A204.1 (cell line): ENCODE results near the gene ZNF276.

ENCODE experiments used
- FAIRE-seq: peaks from 2 replicates; lab custom pipeline; 2012; peaks lifted over from hg19 to GRCh38; lab: Jason Lieb, UNC

Gene ZNF276

DNA sequence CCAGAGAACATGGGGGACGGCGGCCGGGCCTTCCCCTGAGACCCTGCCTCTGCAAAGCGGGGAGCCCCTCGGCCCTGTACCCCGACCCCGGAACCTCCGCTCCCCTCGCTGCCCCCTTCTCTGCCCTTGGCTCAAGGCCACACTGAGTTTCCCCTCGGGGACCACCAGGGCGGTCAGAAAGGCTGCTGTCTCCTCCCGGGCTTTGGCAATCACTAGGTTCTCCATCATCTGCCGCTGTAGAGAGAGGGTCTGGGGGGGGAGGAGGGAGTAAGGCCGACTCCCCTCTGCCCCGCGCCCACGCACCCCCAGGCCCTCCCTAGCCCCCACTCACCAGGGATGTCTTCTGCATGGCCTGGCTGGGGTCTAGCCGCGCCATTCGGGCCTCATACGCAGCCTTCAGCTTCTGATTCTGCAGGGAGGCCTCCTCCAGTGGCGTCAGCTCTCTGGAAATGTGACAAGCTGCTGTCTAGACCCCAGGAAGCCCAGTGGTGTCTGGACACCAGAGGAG is 9.0 kb upstream of the ZNF276 start:
- no peak for FAIRE-seq

DNA sequence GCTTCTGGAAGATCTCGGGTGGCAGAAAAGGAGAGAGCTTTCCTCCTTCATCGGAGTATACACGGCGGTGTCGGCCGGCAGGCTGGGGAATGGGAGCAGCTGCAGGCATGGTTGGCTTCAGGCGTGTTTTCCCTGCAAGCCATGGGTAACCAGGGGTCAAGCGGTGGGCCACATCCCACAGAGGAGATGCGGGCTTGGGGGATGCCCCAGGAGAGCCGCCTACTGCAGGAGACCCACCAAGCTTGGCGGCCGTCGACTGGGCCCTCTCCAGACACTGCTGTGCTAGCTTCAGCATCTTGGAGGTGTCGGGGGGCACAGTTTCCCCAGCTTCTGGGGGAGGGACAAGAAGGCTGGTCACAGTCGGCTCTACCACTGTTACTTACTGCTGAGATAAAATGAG is 4.8 kb upstream of the ZNF276 start:
- FAIRE-seq, result no peak

DNA sequence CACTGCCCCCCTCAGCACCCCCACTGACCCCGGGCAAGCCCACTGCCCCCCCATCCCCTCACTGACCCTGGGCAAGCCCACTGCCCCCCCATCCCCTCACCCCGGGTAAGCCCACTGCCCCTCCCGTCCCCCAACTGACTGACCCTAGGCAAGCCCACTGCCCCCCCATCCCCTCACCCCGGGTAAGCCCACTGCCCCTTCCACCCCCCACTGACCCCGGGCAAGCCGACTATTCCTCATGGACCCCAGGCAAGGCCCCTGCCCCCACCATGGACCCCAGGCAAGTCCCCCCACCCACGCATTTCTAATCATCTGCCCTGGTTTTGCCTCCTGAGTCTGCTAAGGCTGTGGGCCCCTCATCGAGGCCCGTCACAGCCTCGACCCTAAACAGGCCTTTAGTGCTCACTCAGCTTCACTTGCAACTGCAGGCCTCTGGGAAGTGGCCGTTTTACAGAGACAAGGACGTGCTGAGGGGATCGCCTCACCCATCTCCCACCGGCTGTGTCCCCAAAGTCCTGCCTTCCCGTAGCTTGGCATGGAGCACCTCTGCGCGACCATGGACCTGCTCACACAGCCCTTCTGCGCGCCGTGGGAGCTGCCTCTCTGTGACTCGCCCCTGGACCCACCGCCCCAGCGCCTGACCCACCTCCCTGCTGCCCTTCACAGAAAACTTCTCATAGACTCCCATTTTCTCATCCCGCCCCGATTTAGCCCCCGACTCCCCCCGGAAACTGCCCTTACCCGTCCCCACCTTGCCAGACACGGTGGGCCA is 4.2 kb upstream of the ZNF276 start:
- no peak for FAIRE-seq

DNA sequence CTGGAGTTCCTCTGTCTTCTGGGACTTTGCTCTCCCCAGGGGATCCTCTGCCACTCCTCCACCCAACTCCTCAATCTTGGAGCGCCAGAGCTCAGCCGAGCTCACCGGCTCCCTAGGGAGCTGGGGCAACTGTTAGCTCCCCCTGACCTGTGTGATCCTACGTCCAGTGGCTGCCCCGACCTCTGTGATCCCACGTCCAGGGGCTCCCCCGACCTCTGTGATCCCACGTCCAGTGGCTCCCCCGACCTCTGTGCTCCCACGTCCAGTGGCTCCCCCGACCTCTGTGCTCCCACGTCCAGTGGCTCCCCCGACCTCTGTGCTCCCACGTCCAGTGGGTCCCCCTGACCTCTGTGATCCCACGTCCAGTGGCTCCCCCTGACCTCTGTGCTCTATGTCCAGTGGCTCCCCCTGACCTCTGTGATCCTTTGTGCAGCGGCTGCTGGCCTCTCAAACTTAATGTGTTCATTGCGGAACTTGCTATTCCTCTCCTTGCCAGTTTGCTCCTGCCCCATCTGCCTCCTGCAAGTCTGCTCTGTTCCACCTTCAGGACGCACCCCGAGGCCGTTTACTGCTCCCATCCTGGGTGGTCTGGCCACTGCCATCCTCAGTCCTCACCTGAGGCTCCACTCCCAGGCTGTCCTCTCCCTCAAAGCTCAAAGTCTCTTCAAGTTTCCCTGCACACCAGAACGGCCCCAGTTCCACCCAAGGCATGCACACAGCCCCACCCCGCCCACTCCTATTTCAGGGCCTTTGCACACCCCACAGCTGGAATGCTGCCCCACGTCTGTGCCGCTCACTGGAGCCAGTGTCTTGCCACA is 3.4 kb upstream of the ZNF276 start:
- FAIRE-seq, result no peak

DNA sequence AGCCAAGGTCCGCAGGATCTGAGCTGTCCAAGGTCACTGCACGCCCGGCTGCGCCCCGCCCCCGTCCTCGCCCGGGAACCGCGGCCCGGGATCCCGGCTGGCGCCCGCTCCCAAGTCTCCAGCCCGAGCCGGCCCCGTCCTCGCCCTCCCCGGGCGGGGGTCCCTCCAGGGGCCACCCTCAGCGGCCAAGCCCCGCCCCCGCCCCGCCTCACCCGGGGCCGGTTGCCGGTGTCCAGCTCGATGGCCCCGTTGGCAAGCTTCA is 855 bp upstream of the ZNF276 start:
- FAIRE-seq, result no peak

DNA sequence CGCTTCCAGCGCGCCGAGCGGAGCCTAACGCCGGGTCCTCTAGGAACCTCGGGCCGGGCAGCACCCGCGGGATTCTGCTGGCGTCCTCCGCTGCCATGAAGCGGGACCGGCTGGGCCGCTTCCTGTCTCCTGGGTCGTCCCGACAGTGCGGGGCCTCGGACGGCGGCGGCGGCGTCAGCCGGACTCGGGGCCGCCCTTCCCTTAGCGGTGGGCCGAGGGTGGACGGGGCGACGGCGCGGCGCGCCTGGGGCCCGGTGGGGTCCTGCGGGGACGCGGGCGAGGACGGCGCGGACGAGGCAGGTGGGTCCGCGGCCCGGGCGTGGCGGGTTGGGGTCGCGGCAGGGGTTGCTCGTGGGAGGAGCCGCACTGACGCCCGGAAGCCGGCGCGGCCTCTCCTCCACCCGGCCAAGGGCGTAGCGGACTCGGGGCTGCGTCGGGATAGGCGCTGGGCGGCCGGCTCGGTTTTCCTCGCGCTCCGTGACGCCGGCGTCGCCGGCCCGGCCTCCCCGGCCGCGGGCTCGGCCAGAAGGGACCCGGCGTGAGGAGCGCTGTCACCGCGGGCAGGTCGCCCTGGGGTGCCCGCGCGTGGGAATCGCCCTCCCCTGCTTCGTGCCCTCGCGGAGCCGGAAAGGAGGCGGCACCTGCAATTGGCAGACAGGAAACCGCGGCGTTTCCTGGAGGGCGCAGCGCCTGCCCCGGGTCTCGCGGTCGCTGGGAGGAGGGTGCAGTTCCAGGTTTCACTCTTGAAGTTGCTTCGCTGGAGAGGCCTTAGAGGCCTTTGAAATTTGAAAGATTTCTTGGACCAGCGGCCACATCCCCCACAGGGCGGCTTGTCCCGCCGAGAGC is 432 bp downstream of the ZNF276 start:
- FAIRE-seq, result no peak

DNA sequence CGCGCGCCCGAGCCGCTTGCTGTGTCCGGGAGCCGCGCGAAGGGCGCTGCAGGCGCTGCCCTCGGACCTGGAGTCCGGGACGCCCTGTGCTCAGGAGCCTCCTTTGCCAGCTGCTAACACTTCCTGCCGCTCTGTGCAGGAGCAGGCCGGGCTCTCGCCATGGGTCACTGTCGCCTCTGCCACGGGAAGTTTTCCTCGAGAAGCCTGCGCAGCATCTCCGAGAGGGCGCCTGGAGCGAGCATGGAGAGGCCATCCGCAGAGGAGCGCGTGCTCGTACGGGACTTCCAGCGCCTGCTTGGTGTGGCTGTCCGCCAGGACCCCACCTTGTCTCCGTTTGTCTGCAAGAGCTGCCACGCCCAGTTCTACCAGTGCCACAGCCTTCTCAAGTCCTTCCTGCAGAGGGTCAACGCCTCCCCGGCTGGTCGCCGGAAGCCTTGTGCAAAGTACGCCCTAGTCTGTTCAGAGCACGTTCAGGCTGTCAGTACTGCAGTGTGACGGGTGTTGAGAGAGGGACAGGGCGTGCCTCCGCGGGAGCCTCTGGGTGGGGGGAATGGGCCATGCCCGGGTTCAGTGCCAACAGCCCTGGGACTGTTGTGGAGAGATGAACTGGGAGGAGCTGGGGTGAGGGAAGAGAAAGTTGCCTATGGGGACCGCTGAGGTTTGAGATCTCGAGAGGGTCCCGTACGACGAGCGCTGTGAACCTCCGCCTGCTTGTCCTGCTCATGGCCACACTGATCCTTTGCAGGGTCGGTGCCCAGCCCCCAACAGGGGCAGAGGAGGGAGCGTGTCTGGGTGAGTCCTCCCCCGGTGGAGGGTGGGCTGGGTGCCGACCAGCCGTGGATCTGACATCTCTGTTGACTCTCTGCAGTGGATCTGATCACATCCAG is 1.3 kb downstream of the ZNF276 start:
- FAIRE-seq, result no peak

DNA sequence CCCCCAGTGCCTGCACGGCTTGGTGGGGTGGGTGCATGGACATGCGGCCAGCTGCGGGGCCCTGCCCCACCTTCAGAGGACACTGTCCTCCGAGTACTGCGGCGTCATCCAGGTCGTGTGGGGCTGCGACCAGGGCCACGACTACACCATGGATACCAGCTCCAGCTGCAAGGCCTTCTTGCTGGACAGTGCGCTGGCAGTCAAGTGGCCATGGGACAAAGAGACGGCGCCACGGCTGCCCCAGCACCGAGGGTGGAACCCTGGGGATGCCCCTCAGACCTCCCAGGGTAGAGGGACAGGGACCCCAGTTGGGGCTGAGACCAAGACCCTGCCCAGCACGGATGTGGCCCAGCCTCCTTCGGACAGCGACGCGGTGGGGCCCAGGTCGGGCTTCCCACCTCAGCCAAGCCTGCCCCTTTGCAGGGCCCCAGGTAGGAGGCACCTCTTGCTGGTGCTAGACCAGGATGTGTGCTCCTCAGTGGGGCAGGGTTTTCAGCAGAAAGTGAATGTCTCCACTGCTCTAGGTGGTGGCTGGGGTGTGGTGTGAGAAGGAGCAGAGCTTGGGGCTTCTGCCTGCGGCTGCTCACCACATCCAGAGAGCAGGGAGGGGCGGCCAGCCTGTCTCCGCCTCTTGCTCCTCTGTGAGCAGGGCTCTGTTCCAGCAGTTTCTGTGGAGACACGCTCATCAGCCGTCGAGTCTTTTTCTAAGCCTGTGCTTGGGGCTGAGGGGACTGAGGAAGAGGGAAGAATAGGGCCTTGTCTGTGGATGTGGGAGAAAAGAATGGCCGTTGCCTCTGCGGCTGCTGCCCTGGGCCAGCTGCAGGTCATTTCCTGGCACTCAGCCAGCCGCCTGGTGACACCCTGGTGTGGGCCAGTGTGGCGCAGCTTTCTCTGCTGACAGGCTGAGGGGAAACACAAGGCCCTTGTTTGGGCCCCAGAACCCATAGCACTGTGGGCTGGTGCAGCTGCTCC is 2.2 kb downstream of the ZNF276 start:
- FAIRE-seq, result no peak

DNA sequence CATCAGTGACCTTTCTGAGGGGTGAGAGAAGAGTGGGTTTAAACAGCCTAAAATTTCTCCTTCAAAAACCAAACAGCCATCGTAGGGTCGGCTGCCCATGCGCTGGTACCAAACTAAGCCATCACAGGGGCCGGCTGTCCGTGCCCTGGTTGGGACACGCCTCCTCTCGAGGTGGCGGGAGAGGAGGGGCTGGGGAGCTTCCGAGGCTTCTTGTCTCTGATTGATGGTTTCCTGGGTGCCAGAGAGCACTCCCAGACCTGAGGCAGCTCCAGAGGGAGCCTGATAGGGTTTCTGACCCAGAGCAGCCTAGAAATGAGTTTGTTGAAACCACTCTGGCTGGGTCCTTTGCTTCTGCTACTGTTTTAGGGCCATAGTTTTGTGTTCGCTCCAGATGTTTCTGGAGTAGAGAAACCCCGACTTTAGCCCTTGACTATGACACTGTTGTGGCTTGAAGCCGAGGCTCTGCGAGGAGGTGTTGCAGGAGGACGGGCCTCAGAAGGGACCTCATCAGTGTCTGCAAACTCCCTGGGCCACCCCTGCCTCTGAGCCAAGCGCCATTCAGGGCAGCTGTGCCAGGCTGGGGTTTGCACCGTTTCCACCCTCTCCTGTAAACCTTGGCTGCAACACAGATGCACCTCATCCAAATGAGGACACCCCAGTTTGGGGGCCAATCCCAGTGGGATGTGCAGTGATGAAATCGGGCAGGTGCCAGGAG is 6.2 kb downstream of the ZNF276 start:
- FAIRE-seq, result no peak

DNA sequence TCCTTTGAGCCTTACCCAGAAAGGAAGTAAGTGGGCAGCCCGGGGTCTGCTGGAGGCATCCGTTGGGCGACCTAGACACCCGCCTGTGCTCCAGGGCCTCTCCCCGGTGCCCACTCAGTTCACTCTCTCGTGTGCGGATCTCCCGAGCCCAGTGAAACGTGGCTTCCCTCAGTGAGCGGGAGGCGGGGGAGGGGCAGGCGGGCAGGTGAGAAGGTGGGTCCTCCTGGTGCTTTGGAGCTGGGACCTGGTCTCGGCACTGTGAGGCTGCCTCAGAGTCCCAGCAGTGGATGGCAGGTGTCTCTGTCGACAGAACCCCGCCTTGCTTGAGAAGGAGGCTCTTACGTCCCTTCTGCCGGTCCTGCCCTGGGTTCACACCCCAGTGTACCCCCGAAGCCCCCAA is 8.0 kb downstream of the ZNF276 start:
- no peak for FAIRE-seq

DNA sequence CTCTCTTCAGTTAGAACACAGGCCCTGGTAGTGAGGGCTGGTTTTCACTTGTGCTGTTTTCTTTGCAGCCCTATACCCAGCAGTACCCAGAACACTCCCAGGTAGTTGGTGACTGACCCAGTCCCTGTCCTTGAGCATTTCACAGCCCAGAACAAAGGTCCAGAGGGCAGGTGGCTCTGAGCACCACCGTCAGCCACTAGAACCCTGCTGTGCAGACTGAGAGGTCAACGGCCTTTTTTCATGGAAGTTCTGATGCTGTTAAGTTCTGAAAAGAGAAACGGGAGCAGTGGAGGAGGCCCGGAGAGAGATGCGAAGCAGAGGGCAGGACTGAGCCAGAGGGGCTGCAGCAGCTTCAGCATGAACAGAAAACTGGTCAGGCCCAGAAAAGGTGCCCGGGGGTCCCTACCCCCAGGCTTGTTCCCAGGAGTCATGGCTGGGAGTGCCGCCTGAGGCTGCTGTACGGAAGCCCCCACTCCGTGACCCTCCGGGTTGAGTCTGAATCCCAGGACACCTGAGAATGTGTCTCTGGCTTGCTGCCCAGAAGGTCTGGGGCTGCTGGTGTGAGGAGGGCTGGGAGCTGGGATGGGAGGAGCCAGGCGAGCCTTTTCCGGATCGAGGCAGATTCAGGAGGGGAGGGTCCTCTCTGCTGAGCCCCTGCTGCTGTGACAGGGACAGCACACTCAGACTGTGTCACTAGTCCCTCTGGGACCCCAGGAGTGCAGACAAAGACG is 8.7 kb downstream of the ZNF276 start:
- FAIRE-seq, result no peak

DNA sequence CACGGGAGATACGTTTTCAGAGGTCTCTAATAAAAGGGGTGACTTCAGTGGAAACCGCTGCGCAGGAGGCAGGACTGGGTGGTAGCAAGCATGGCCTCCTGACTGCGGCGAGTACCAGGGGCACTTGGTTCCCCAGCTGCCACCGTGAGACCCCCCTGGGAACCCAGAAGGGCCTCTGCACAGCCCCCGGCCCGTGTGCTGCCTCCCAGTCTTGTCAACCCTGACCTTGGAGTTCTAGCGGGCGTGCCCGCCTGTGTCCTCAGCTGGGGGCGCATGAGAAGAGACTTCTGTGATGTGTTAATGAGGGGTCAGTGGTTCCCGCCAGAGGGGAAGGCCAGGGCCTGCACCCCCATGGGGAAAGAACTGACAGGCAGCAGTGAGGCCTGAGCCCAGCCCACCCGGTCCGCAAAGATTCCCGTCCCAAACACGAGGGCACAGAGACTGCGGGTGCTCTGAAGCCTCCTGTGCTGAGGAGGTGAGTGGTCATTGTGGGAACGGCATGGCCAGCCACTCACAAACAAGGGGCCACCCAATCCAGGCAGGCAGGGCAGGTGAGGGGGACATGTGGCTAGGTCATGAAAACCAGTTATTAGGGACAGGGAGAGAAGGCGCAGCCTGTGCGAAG is 9.4 kb downstream of the ZNF276 start:
- no peak for FAIRE-seq

DNA sequence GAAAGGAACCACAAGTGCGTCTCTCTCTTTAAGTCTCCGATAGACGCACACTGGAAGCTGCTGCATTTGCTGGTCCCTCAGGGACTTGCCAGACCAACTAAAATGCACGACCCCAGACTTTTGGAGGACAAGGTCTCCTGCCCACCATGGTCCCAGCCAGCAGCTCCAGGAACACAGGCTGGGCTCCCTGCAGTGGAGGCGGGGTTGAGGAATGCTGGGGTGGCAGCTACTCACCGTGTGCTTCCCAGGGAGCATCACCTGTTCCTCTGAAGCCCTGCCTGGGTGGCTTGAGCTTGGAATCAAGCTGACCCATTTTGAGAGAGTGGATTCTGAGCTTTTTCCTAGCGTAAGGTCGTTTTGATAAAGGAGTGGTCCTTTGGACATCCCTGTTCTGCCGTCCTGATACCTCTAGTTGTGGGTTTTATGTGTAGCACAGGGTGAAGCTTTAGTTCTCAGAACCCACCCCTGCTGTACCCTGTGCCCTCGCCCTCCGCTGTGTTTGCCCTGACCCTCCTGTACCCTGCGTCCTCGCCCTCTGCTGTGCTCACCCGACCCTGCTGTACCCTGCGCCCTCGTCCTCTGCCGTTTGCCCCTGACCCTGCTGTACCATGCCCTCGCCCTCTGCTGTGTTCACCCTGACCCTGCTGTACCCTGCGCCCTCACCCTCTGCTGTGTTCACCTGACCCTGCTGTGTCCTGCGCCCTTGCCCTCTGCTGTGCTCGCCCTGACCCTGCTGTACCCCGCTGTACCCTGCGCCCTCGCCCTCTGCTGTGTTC is 11.0 kb downstream of the ZNF276 start:
- FAIRE-seq, result no peak

DNA sequence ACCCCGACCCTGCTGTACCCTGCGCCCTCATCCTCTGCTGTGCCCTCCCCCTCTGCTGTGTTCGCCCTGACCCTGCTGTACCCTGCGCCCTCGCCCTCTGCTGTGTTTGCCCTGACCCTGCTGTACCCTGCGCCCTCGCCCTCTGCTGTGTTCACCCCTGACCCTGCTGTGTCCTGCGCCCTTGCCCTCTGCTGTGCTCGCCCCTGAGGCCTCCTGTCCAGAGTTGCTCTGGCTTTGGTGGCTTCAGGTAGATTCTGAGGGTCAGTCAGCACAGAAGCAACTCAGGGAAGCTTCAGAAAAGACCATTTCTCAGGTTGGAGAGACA is 11.5 kb downstream of the ZNF276 start:
- FAIRE-seq, result no peak

DNA sequence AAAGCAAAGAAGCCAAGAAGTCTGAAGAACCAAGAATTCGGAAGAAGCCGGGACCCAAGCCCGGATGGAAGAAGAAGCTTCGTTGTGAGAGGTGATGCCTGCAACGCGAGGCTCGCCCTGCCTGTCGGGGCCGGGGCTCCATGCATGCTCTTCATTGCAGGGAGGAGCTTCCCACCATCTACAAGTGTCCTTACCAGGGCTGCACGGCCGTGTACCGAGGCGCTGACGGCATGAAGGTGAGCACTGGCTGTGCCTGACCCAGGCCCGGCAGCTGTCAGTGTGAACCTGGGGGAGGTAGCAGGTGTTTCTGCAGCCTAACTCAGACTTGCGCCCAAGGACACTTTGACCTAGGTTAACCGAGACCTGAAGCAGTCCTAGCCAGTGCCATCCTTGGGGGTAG is 12.0 kb downstream of the ZNF276 start:
- no peak for FAIRE-seq

DNA sequence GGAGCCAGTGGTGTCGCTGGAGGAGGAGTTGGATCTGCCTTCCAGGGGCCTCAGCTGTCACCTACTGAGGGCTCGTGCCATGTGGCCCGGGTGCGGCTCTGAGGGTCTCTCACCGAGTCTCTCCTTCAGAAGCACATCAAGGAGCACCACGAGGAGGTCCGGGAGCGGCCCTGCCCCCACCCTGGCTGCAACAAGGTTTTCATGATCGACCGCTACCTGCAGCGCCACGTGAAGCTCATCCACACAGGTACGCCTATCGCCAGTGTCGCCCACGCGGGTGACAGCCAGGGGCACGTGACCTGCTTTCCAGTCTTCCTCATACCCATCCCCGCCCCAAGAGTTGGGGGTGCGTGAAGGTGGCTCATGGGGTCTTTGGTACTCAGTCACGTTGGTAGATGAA is 12.5 kb downstream of the ZNF276 start:
- no peak for FAIRE-seq

DNA sequence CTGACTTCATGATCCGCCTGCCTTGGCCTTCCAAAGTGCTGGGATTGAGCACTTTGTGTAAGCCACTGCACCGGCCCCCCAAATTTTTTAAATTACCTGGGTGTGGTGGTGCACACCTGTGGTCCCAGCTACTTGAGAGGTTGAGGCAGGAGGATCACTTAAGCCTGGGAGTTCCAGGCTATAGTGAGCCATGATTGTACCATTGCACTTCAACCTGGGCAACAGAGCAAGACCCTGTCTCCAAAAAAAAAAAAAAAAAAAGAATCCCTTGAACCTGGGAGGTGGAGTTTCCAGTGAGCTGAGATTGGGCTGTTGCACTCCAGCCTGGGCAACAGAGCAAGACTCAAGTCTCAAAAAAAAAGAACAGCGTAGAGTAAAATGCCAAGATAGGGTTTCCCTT is 15.2 kb downstream of the ZNF276 start:
- FAIRE-seq, result no peak
